Measurements from ENCODE around the gene SMO. TPM values are rescaled to one million over a fixed set of nuclear protein-coding genes. Genes with fewer than 3 reads are reported as not detected.

The SMO gene
- 35.6 TPM for polyA plus RNA-seq (2013, experiment 1 of 2; ENCODE audit: insufficient read length)
- polyA plus RNA-seq (2013, experiment 2 of 2; ENCODE audit: insufficient read length): 37.2 TPM

GRCh38 chr7:129188372-129188891 lies at the start of gene SMO:
Gene SMO, plus strand, starts transcription at chr7:129188633. Its CDS starts 519 bp downstream, at chr7:129189152.
- peak; percentile 71 for DNase-seq

GRCh38 chr7:129143724-129144094 lies 44.7 kb upstream of the SMO start:
- DNase-seq: no peak

GRCh38 chr7:129144095-129144833 lies 44.2 kb upstream of the SMO start, which contains the start of gene TSPAN33:
Gene TSPAN33, plus strand, starts transcription at chr7:129144707. Its CDS starts 274 bp downstream, at chr7:129144981.
- peak; percentile 51 for DNase-seq

GRCh38 chr7:129144834-129145668 lies 43.4 kb upstream of the SMO start:
- DNase-seq: no peak

GRCh38 chr7:129146237-129146979 lies 42.0 kb upstream of the SMO start:
- no peak for DNase-seq

- no peak for DNase-seq
Measured at GRCh38 chr7:129147731-129148130, 40.7 kb upstream of the SMO start.

GRCh38 chr7:129149511-129149910 lies 38.9 kb upstream of the SMO start:
- no peak for DNase-seq

- no peak for DNase-seq
Measured at GRCh38 chr7:129150199-129150996, 38.0 kb upstream of the SMO start.

- DNase-seq: no peak
Measured at GRCh38 chr7:129157651-129158050, 30.8 kb upstream of the SMO start.

- no peak for DNase-seq
Measured at GRCh38 chr7:129159539-129159938, 28.9 kb upstream of the SMO start.

GRCh38 chr7:129160161-129160905 lies 28.1 kb upstream of the SMO start:
- no peak for DNase-seq

GRCh38 chr7:129161524-129162225 lies 26.8 kb upstream of the SMO start:
- DNase-seq: no peak

- DNase-seq: no peak
Measured at GRCh38 chr7:129162732-129163131, 25.7 kb upstream of the SMO start.

- peak; percentile 50 for DNase-seq
Measured at GRCh38 chr7:129163875-129164544, 24.4 kb upstream of the SMO start.

GRCh38 chr7:129166745-129167144 lies 21.7 kb upstream of the SMO start:
- no peak for DNase-seq

GRCh38 chr7:129167817-129168216 lies 20.6 kb upstream of the SMO start:
- no peak for DNase-seq

GRCh38 chr7:129168231-129169021 lies 20.0 kb upstream of the SMO start:
- no peak for DNase-seq

GRCh38 chr7:129169171-129169671 lies 19.2 kb upstream of the SMO start:
- DNase-seq: peak; percentile 55
